Thoracic aorta (tissue), 2 donors: ENCODE results near the gene APP. TPM values are rescaled to one million over a fixed set of nuclear protein-coding genes. Genes with fewer than 3 reads are reported as not detected.

ENCODE experiments used
- ATAC-seq: fragments of 150-250 bp; one replicate; pipeline ENCODE4 v1.8.0; 2017; ENCODE audit warnings: low read depth; ENCODE audit not compliant: insufficient number of reproducible peaks, low FRiP score
- DNase-seq: peaks from one replicate; pipeline ENCODE4 v3.0.0-alpha.2; 2020; ENCODE audit warnings: low spot score
- H3K27ac ChIP-seq, 2 donors: fragments of 200-600 bp; sonication (generic); 1 replicate in 1 of 2; 2 replicates in 1 of 2; pipeline ENCODE4 v1.5.1; 2016; ENCODE audit warnings: mild to moderate bottlenecking in 2 of 2, moderate library complexity in 2 of 2
- H3K27me3 ChIP-seq: fragments of 200-600 bp; sonication (generic); replicated peaks from 2 replicates; pipeline ENCODE4 v1.6.0; 2016; ENCODE audit warnings: mild to moderate bottlenecking; ENCODE audit not compliant: insufficient read depth
- H3K36me3 ChIP-seq: fragments of 200-600 bp; sonication (generic); one replicate; pipeline ENCODE4 v1.5.1; 2016
- H3K4me1 ChIP-seq, 2 donors: fragments of 200-600 bp; sonication (generic); 1 replicate in 1 of 2; 2 replicates in 1 of 2; pipeline versions ENCODE4 v1.5.1 to v1.6.0; 2016; ENCODE audit warnings: low read depth in 2 of 2, mild to moderate bottlenecking in 1 of 2; ENCODE audit not compliant: control insufficient read depth in 1 of 2
- H3K4me3 ChIP-seq: fragments of 200-600 bp; sonication (generic); 2 replicates; pipeline ENCODE4 v1.5.1; 2016; ENCODE audit warnings: mild to moderate bottlenecking
- H3K9me3 ChIP-seq: fragments of 200-600 bp; sonication (generic); 2 replicates; pipeline ENCODE4 v1.5.1; 2016
- CTCF ChIP-seq: fragments of 200-600 bp; sonication (generic); IDR thresholded peaks from one replicate; pipeline ENCODE4 v1.5.1; 2019; ENCODE audit warnings: antibody characterized with exemption
- total RNA-seq, 2 donors: library from RNA; depleted of rRNA; stranded (reverse); fragments of >200 nt; gene quantifications; one replicate each; pipeline versions ENCODE4 v1.1.0 to v1.2.3, GENCODE V29; 2016

Gene APP
- total RNA-seq, 2 donors from 2014 or later = 342 to 468 TPM

GRCh38 chr21:26070121-26070520, 100.4 kb downstream of the APP start:
- no peak for TF ChIP-seq CTCF
- Histone ChIP-seq H3K4me3 (no peak overlapping the region), H3K27me3 (no peaks in the 10 kb centered on the region), H3K36me3 (no peaks in the 10 kb centered on the region), H3K27ac (no peak overlapping the region), H3K9me3 (no peaks in the 10 kb centered on the region), H3K4me1 (peaks cover 4 to 27% of the 10 kb centered on the region in 2 donors)
- DNase-seq (no peak), ATAC-seq (no peak)

- no peak for TF ChIP-seq CTCF
- peaks cover 4 to 27% of the 10 kb centered on the region in 2 donors for H3K4me1 ChIP-seq
- H3K9me3 ChIP-seq = no peaks in the 10 kb centered on the region
- no peak overlapping the region for H3K27ac ChIP-seq
- DNase-seq = no peak
- ATAC-seq = no peak
- H3K4me3 ChIP-seq = no peak overlapping the region
- no peaks in the 10 kb centered on the region for H3K36me3 ChIP-seq
- H3K27me3 ChIP-seq = no peaks in the 10 kb centered on the region
Observed at GRCh38 chr21:26068776-26069175, 101.8 kb downstream of the APP start.

GRCh38 chr21:26067836-26068594, 102.6 kb downstream of the APP start:
- H3K27me3 ChIP-seq = no peaks in the 10 kb centered on the region
- H3K4me3 ChIP-seq = no peak overlapping the region
- TF ChIP-seq CTCF = no peak
- no peaks in the 10 kb centered on the region for H3K36me3 ChIP-seq
- no peak overlapping the region for H3K27ac ChIP-seq
- H3K4me1 ChIP-seq = peaks cover 4 to 27% of the 10 kb centered on the region in 2 donors
- H3K9me3 ChIP-seq = no peaks in the 10 kb centered on the region
- ATAC-seq = no peak
- DNase-seq = no peak

GRCh38 chr21:26064506-26064905, 106.1 kb downstream of the APP start:
- ATAC-seq (no peak), DNase-seq (no peak)

GRCh38 chr21:26061437-26061836, 109.1 kb downstream of the APP start:
- TF ChIP-seq CTCF = no peak
- peaks cover 0 to 6% of the 10 kb centered on the region in 2 donors for H3K4me1 ChIP-seq
- no peaks in the 10 kb centered on the region for H3K36me3 ChIP-seq
- ATAC-seq = no peak
- H3K27me3 ChIP-seq = no peaks in the 10 kb centered on the region
- H3K9me3 ChIP-seq = no peaks in the 10 kb centered on the region
- H3K4me3 ChIP-seq = no peak overlapping the region
- no peak overlapping the region for H3K27ac ChIP-seq
- no peak for DNase-seq

More at GRCh38 chr21:26064506-26064905, 106.1 kb downstream of the APP start:
- Histone ChIP-seq H3K27ac (no peak overlapping the region), H3K4me3 (no peak overlapping the region), H3K27me3 (no peaks in the 10 kb centered on the region), H3K4me1 (peaks cover 0 to 7% of the 10 kb centered on the region in 2 donors), H3K36me3 (no peaks in the 10 kb centered on the region), H3K9me3 (no peaks in the 10 kb centered on the region)
- TF ChIP-seq CTCF = no peak
